IMR-90 (cell line): ENCODE results near the gene TMC1. TPM values are rescaled to one million over a fixed set of nuclear protein-coding genes. Genes with fewer than 3 reads are reported as not detected.
"Not testable (repeated sequence)": the region's sequence is repeated elsewhere in the genome, so short reads cannot be mapped to it uniquely, and the experiment has no call there.

Experiments used
- ATAC-seq: fragments of 200-7000 bp; cut with Tn5 transposase; 2 replicates; pipeline ENCODE4 v1.9.1; 2020; ENCODE audit warnings: low read depth, mild to moderate bottlenecking, moderate library complexity
- BruUV-seq: library from RNA; stranded (reverse); fragments of 400-500 nt; replicated peaks from 2 replicates; lab custom pipeline; 2021; lab: Mats Ljungman, UMichigan
- CTCF ChIA-PET: fragments of 300-600 bp; formaldehyde crosslinking; extraction: SDS; loops from one replicate; lab custom pipeline; 2021; ENCODE audit warnings: antibody characterized with exemption; lab: Yijun Ruan, JAX
- POLR2A ChIA-PET: fragments of 300-600 bp; sonication (Branson Sonifier 250); formaldehyde crosslinking; loops from one replicate; lab custom pipeline; 2022; ENCODE audit warnings: antibody characterized with exemption; ENCODE audit not compliant: unreplicated experiment; lab: Charles Lee
- DNase-seq: peaks from one replicate; pipeline ENCODE4 v3.0.0; 2013
- H2AFZ ChIP-seq: replicated peaks from 2 replicates; pipeline ENCODE3; 2013; ENCODE audit warnings: low read length, mild to moderate bottlenecking; ENCODE audit not compliant: poor library complexity
- H2AK5ac ChIP-seq: 2 replicates; pipeline ENCODE4 v1.6.1; 2013; ENCODE audit warnings: low read depth, low read length, inconsistent platforms
- H2AK9ac ChIP-seq: replicated peaks from 2 replicates; pipeline ENCODE3; 2013; ENCODE audit warnings: mild to moderate bottlenecking, low read depth, low read length, moderate library complexity; ENCODE audit not compliant: poor library complexity
- H2BK120ac ChIP-seq: 2 replicates; pipeline ENCODE4 v1.6.1; 2013; ENCODE audit warnings: low read depth, low read length, inconsistent platforms
- H2BK15ac ChIP-seq: 3 replicates; pipeline ENCODE4 v1.6.1; 2013; ENCODE audit warnings: low read depth, low read length, inconsistent platforms
- H2BK20ac ChIP-seq: 2 replicates; pipeline ENCODE4 v1.6.1; 2013; ENCODE audit warnings: low read depth, mild to moderate bottlenecking, inconsistent platforms, low read length, moderate library complexity
- H2BK5ac ChIP-seq: 2 replicates; pipeline ENCODE4 v1.6.1; 2013; ENCODE audit warnings: mild to moderate bottlenecking, low read depth, low read length, inconsistent platforms; ENCODE audit not compliant: poor library complexity, severe bottlenecking
- H3K14ac ChIP-seq: replicated peaks from 2 replicates; pipeline ENCODE4 v1.6.1; 2013; ENCODE audit warnings: low read depth, low read length, inconsistent platforms
- H3K18ac ChIP-seq: 2 replicates; pipeline ENCODE4 v1.6.1; 2013; ENCODE audit warnings: low read depth, low read length, control low read depth
- H3K23ac ChIP-seq: 2 replicates; pipeline ENCODE4 v1.6.1; 2013; ENCODE audit warnings: low read depth, low read length, inconsistent platforms
- H3K27ac ChIP-seq: 2 replicates; pipeline ENCODE4 v1.5.1; 2013; ENCODE audit warnings: mild to moderate bottlenecking, control low read depth, low read length; ENCODE audit not compliant: insufficient read depth
- H3K27me3 ChIP-seq: 2 replicates; pipeline ENCODE4 v1.6.1; 2013; ENCODE audit warnings: low read length; ENCODE audit not compliant: control insufficient read depth, insufficient read depth
- H3K36me3 ChIP-seq: 2 replicates; pipeline ENCODE4 v1.6.1; 2013; ENCODE audit warnings: low read length, mixed read lengths; ENCODE audit not compliant: control insufficient read depth, insufficient read depth
- H3K4ac ChIP-seq: 2 replicates; pipeline ENCODE4 v1.6.1; 2013; ENCODE audit warnings: low read depth, low read length, inconsistent platforms
- H3K4me1 ChIP-seq: 2 replicates; pipeline ENCODE4 v1.6.1; 2013; ENCODE audit warnings: low read length, mixed read lengths; ENCODE audit not compliant: control insufficient read depth, insufficient read depth
- H3K4me2 ChIP-seq: 2 replicates; pipeline ENCODE4 v1.6.1; 2013; ENCODE audit warnings: low read depth, mild to moderate bottlenecking, control low read depth, low read length, moderate library complexity
- H3K4me3 ChIP-seq: 2 replicates; pipeline ENCODE4 v1.5.1; 2013; ENCODE audit warnings: low read depth, mild to moderate bottlenecking, control low read depth, low read length, moderate library complexity; ENCODE audit not compliant: insufficient read depth
- H3K56ac ChIP-seq: 2 replicates; pipeline ENCODE4 v1.6.1; 2013; ENCODE audit warnings: low read length, inconsistent platforms; ENCODE audit not compliant: insufficient read depth; ENCODE audit errors: extremely low read depth
- H3K79me1 ChIP-seq, 2 experiments: 2 replicates each; pipeline ENCODE4 v1.6.1; 2013; ENCODE audit warnings: low read length in 2 of 2, inconsistent platforms in 1 of 2, low read depth in 1 of 2
- H3K9ac ChIP-seq: 2 replicates; pipeline ENCODE4 v1.6.1; 2013; ENCODE audit warnings: low read depth, low read length, control low read depth
- H3K9me1 ChIP-seq: 2 replicates; pipeline ENCODE4 v1.6.1; 2013; ENCODE audit warnings: low read length, inconsistent platforms; ENCODE audit not compliant: insufficient read depth
- H3K9me3 ChIP-seq: 2 replicates; pipeline ENCODE4 v1.6.1; 2013; ENCODE audit warnings: low read length; ENCODE audit not compliant: control insufficient read depth, insufficient read depth
- H4K20me1 ChIP-seq: 2 replicates; pipeline ENCODE4 v1.6.1; 2013; ENCODE audit warnings: low read length, inconsistent platforms; ENCODE audit not compliant: insufficient read depth
- H4K5ac ChIP-seq: 2 replicates; pipeline ENCODE4 v1.6.1; 2013; ENCODE audit warnings: mild to moderate bottlenecking, low read depth, low read length, control low read depth
- H4K8ac ChIP-seq, 2 experiments: 2 replicates each; pipeline ENCODE4 v1.6.1; 2013; ENCODE audit warnings: low read depth in 2 of 2, low read length in 2 of 2, control low read depth in 1 of 2, inconsistent platforms in 1 of 2
- H4K91ac ChIP-seq: 2 replicates; pipeline ENCODE4 v1.6.1; 2013; ENCODE audit warnings: low read depth, low read length, inconsistent platforms; ENCODE audit not compliant: insufficient read depth
- MAZ ChIP-seq: IDR thresholded peaks from 2 replicates; pipeline ENCODE4 v1.6.1; 2012; ENCODE audit warnings: low read depth, mild to moderate bottlenecking, low read length, improper control_type of control experiment, moderate library complexity, borderline replicate concordance
- NFE2L2 ChIP-seq: fragments of 150-350 bp; IDR thresholded peaks from 2 replicates; pipeline ENCODE4 v1.6.1; 2016; ENCODE audit warnings: low read depth, mild to moderate bottlenecking, low read length
- SMC3 ChIP-seq: fragments of 150-350 bp; IDR thresholded peaks from 2 replicates; pipeline ENCODE4 v1.6.1; 2016; ENCODE audit warnings: low read depth, mild to moderate bottlenecking, antibody characterized with exemption, low read length, moderate library complexity
- WGBS, 2 experiments: methylation state at CpG; one replicate each; pipeline versions ENCODE4 v1.1.5 to v1.1.7; 2013; ENCODE audit warnings: missing lambda C conversion rate in 2 of 2; ENCODE audit not compliant: insufficient read length in 1 of 2; ENCODE audit errors: extremely low coverage in 2 of 2; 5-methylcytosine and 5-hydroxymethylcytosine counted together
- dilution Hi-C: fragments of 300-500 bp; cut with HindIII; formaldehyde crosslinking; loops from one replicate; pipeline ENCODE4 v1.14.3; 2018; ENCODE audit warnings: low sequenced_read_pairs; ENCODE audit not compliant: unreplicated experiment
- in situ Hi-C: fragments of 300-500 bp; cut with MboI; formaldehyde crosslinking; loops from 3 replicates; pipeline ENCODE4 v1.14.3; 2019; ENCODE audit warnings: low sequenced_read_pairs, inconsistent platforms, mixed read lengths
- intact Hi-C: fragments of 100-400 bp; cut with micrococcal nuclease; formaldehyde crosslinking; loops from 2 replicates; pipeline ENCODE4 v1.10.0; 2022
- polyA plus RNA-seq, 3 experiments: library from polyadenylated mRNA; depleted of rRNA; stranded (reverse); fragments of >200 nt; gene quantifications; 2 replicates each; pipeline ENCODE4 v1.2.3, GENCODE V29; 2012; ENCODE audit warnings: low replicate concordance in 1 of 3
- total RNA-seq: library from RNA; depleted of rRNA; stranded (reverse); fragments of >200 nt; gene quantifications from 2 replicates; pipeline ENCODE4 v1.2.3, GENCODE V29; 2012

Gene TMC1
- total and polyA plus RNA-seq, 2 of the 4 experiments (the other 2 are of a cell fraction), result not detected

DNA sequence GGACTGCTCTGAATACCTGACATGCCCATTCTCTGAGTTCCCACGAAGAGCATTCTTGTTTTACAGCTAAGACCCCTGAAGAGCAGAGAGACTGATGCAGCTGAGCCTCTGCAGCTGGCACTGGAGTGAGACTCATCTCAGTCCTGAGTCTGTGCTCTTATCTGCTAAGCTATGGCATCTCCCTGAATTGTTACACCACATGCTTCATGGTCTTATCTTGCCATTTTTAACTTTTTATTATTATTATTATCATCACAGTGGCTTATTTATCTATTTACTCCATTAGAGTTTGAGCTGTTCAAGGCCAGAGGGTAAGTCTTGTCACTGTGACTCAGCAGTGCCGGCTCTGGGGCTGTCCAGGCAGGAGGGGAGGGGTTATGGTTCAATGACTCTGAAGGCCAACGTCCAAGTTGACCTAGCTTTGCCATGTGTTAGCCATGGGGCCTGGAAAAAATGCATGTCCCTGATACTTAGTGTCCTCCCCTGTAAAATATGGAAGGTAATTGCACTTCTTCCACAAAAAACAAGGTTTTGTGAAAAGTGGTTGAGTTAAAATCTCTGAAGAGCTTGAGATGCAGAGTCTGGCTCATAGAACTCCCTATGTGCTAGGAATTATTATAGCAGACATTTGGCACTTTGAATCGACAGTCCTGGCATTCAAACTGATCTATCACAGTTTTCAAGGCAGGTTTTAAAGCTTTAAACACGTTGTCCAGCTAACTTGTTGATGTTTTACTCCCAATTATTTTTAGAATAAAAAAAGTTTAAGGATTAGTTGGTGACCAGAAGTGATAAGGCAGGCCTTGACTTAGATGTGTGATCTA, 336.9 kb downstream of the TMC1 start:
- no peak overlapping the region for H2BK20ac ChIP-seq
- no peak overlapping the region for H2BK15ac ChIP-seq
- H2BK120ac ChIP-seq, result no peak overlapping the region
- BruUV-seq, result no TSS peak
- in situ Hi-C loops, result loop anchor here (10.0 kb wide), 2 partner anchors 166 to 326 kb away; no protein-coding TSS in a partner anchor
- no peak overlapping the region for H3K4ac ChIP-seq
- H3K9me3 ChIP-seq, result no peaks in the 10 kb centered on the region
- H3K9me1 ChIP-seq, result no peaks in the 10 kb centered on the region
- H3K79me1 ChIP-seq, result no peaks in the 10 kb centered on the region
- H3K14ac ChIP-seq, result no peak overlapping the region
- H4K91ac ChIP-seq, result no peak overlapping the region
- no peaks in the 10 kb centered on the region for H4K20me1 ChIP-seq
- WGBS, 2 experiments, result no CpG with 5 or more reads among the region's 5 CpGs
- ChIA-PET CTCF (interaction anchor here (0.6 to 1.9 kb wide), 9 partner anchors 12 to 1916 kb away, joined by 3 to 5 read pairs (median 3); no protein-coding TSS in a partner anchor), POLR2A (no interaction called here)
- TF ChIP-seq SMC3 (no peak), NFE2L2 (peak; percentile 44; the same call in 1 of the 2 replicates), MAZ (no peak)
- H3K27ac ChIP-seq, result no peak overlapping the region
- intact Hi-C loops, result no loop called here
- H2AK5ac ChIP-seq, result no peak overlapping the region
- H3K9ac ChIP-seq, result no peak overlapping the region
- no peak for DNase-seq
- no peak overlapping the region for H3K4me3 ChIP-seq
- H4K8ac ChIP-seq, result no peak overlapping the region
- H3K27me3 ChIP-seq, result no peaks in the 10 kb centered on the region
- no peaks in the 10 kb centered on the region for H3K36me3 ChIP-seq
- no peak overlapping the region for H2AFZ ChIP-seq
- dilution Hi-C loops, result no loop called here
- H4K5ac ChIP-seq, result no peak overlapping the region
- H2AK9ac ChIP-seq, result no peak overlapping the region
- H3K23ac ChIP-seq, result no peak overlapping the region
- no peak overlapping the region for H3K18ac ChIP-seq
- H3K4me2 ChIP-seq, result no peak overlapping the region
- no peak overlapping the region for H3K56ac ChIP-seq
- no peaks in the 10 kb centered on the region; the same call in 1 of the 2 replicates for H3K4me1 ChIP-seq
- no peak overlapping the region for H2BK5ac ChIP-seq
- peak; percentile 60 for ATAC-seq

DNA sequence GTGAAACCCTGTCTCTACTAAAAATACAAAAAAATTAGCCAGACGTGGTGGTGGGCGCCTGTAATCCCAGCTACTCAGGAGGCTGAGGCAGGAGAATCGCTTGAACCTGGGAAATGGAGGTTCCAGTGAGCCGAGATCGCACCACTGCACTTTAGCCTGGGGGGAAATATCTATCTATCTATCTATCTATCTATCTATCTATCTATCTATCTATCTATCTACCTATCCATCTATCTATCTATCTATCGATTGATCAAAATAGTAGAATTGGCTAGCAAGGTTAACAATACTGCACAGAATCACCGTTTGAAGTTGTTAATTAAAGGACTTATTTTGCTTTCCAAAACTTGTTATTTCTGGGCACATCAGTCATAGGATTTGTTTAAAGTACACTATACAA, 341.4 kb downstream of the TMC1 start:
- H3K18ac ChIP-seq, in situ Hi-C loops, H3K27ac ChIP-seq, H3K27me3 ChIP-seq, intact Hi-C loops, DNase-seq, H3K9ac ChIP-seq, H3K9me1 ChIP-seq, H4K20me1 ChIP-seq, H2BK5ac ChIP-seq, H3K36me3 ChIP-seq, H3K56ac ChIP-seq, H2AK9ac ChIP-seq, H3K4me1 ChIP-seq, H3K4ac ChIP-seq, H3K23ac ChIP-seq, H4K5ac ChIP-seq, H2BK20ac ChIP-seq, ATAC-seq, H4K91ac ChIP-seq, BruUV-seq, POLR2A ChIA-PET, H2BK15ac ChIP-seq, H3K4me3 ChIP-seq, H2BK120ac ChIP-seq, H3K9me3 ChIP-seq, H3K79me1 ChIP-seq, H3K14ac ChIP-seq, H2AK5ac ChIP-seq, H2AFZ ChIP-seq, dilution Hi-C loops, H4K8ac ChIP-seq, H3K4me2 ChIP-seq: not testable (repeated sequence)
- CTCF ChIA-PET, result interaction anchor here (1.3 kb wide), 1 partner anchor 160 kb away, joined by 5 read pairs; no protein-coding TSS in a partner anchor
- WGBS, 2 experiments, result no CpG with 5 or more reads among the region's 7 CpGs
